Measurements from ENCODE around the gene C6.

C6 gene

DNA sequence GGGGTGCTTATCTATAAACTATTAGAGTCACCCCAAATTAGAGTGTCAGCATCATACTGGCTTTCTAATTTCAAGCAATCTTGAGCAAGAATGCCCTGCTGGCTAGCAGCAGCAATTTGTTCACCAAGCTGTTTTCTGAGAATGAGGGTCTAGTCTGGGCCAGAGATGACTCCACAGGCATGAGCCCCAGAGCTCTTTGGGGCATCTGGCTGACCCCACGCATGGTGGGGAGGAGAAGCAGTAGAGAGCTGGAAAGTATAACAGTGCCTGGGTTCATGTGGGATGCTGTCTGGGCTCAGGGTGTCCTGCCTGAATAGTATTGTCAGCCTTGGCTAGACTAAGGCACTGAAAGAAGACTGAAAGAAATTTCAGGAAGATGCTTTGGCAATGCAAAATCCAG is 64.9 kb downstream of the C6 start:
- in situ Hi-C loops (cut with HindIII; ENCODE audit: low pct_unique_long_range_greater_than_20kb, low sequenced_read_pairs), result no loop called here
- no peak for TF ChIP-seq JUND (IDR thresholded peaks at IDR 0.05; ENCODE audit: low read depth)
- no peak for DNase-seq (ENCODE audit: low read depth in 1 of 2, low spot score in 1 of 2)

DNA sequence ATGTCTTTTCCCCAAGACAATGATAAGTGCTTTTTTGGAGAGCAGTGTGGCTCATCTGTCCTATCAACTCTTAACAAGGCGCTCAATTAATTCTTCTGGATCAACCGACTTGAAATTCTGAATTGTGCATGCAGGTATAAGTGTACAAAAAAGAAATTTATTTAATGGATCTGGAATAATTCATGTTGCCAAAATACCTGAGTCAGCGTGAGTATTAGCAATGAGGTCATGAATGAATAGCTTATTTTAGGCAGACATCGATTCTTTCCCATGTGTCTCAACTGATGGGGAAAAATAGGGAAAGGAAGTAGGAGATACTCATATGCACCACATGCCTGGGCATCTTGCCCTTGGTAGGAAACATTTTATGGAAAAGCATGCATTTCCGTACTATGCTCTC is 68.0 kb downstream of the C6 start:
- no peak for TF ChIP-seq JUND (IDR thresholded peaks at IDR 0.05; ENCODE audit: low read depth)
- no peak for DNase-seq (ENCODE audit: low read depth in 1 of 2, low spot score in 1 of 2)
- in situ Hi-C loops (cut with HindIII; ENCODE audit: low pct_unique_long_range_greater_than_20kb, low sequenced_read_pairs), result no loop called here

DNA sequence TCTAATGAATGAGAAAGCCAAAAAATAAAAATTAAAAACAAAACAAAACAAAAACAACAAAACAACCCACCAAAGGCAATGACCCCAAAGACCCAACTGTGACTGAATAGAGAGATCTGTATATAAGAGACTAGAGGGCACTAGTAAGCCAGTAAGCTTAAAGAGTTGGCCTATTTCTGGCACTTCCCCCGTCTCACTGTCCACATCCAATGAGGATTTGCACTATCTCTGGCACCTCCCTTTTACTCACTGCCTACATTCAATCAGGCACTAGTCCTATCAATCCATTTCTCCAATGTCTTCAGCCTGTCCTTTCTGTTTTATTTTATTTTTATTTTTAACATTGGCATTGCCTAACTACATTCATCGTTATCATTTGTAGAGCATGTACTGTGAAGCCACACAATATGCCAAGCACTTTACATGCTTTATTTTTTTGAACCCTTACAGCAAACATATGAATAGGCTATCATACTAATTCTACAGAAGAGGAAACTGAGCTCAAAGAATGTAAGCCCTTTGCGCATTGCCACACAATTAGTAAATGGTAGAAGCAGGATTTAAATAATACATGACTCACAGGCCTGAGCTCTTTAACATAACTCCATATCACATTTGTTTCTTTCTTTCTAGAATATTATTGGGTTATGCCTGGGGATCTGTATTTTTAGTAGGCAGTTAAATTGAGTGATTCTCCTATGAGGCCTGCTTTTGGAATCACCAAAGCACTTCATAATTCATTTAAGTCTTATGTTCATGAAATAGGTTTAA is 70.0 kb downstream of the C6 start:
- in situ Hi-C loops (cut with HindIII; ENCODE audit: low pct_unique_long_range_greater_than_20kb, low sequenced_read_pairs), result no loop called here
- no peak for TF ChIP-seq JUND (IDR thresholded peaks at IDR 0.05; ENCODE audit: low read depth)
- no peak for DNase-seq (ENCODE audit: low read depth in 1 of 2, low spot score in 1 of 2)

DNA sequence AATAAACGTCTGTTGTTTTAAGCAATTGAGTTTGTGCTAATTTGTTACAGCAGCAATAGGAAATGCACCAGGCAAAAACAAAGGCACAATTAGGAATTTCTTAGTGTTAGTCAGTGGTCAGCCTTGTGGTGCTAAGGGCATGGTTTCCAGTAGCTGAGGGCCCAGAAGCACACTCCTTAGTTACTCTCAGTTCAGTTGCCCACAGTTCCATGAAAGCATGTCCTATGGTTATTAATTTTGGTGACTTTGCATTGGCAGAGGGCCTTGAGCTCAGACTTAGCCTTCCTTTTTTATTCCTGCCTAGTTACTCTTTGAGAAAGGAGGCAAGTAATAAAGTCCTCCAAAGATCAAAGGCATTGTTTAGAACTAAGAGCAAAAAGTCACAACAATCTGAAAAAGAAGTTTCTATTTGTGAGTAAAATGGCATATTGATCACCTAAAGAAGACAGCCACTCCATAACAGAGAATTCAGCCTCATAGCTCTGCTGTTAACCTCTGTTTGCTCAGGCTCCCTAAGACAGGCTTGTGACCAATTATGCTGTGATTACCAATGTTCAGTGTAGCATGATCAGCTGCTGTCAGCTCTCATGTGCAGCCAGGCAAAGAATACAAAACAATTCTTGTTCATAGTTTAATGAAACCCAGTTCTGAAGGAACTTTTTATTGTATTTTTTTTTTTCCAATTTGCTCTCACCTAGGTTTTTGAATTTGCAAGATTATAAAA is 85.2 kb downstream of the C6 start:
- no peak for TF ChIP-seq JUND (IDR thresholded peaks at IDR 0.05; ENCODE audit: low read depth)
- in situ Hi-C loops (cut with HindIII; ENCODE audit: low pct_unique_long_range_greater_than_20kb, low sequenced_read_pairs), result no loop called here
- DNase-seq (ENCODE audit: low read depth in 1 of 2, low spot score in 1 of 2), result no peak

DNA sequence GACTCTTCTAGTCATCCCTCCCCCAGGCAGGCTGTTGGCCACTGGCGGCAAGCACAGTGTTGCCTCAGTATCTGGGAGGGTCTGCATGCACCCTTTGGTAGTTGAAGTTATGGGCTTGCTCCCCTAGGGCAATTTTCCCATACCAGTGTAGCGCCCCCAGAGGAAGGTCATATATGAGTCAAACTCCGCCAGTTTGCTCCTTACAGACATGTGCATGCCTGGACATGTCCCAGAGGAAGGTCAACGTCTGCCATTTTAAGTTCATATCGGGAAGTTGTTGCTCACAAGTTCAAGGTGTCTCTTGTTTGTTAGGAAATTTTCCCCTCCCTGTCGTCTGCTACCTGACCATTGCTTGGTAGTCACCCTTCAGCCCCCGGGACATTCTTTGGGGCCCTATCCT is 90.9 kb downstream of the C6 start:
- DNase-seq (ENCODE audit: low read depth in 1 of 2, low spot score in 1 of 2), result peak in 1 of 2 experiments; percentile 35
- in situ Hi-C loops (cut with HindIII; ENCODE audit: low pct_unique_long_range_greater_than_20kb, low sequenced_read_pairs), result no loop called here
- TF ChIP-seq JUND (IDR thresholded peaks at IDR 0.05; ENCODE audit: low read depth), result no peak

DNA sequence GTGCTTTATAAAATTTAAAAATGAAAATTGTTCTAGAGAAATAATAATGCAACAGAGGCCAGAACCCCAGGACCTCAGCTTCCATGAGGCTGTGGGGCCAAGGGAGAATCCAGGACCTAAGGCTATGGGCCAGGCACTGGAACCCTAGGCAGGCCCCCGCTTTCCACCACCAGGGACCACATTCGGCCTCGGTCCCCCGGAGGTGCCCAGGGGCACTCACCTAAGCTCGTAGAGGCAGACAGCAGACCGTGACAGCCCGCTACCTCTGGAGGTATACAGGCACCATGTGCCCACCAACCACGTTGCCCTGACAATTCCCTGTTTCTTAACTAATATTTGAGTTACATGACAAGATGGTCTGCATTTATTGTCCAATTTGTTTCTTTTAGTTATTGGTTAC is 92.7 kb downstream of the C6 start:
- DNase-seq (ENCODE audit: low read depth in 1 of 2, low spot score in 1 of 2), result no peak
- no peak for TF ChIP-seq JUND (IDR thresholded peaks at IDR 0.05; ENCODE audit: low read depth)
- in situ Hi-C loops (cut with HindIII; ENCODE audit: low pct_unique_long_range_greater_than_20kb, low sequenced_read_pairs), result no loop called here

DNA sequence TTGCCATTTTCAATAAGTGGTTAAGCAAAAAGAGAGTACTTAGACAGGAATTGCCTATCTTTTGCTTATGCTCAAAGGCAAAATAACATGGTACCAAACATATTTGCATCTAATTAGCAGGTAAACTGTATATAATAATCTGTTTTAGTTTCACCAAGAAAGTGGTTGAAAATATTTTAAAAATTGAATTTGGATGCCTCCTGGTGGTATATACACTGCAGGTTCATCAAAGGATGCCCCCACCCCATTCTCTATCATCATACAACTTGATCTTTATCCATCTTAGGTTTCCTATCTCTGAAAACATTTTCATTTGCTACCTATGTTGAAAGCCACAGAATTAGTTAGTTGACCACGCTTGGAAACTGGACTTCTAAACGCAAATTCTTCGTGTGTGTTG is 95.2 kb downstream of the C6 start:
- DNase-seq (ENCODE audit: low read depth in 1 of 2, low spot score in 1 of 2), result no peak
- TF ChIP-seq JUND (IDR thresholded peaks at IDR 0.05; ENCODE audit: low read depth), result no peak
- in situ Hi-C loops (cut with HindIII; ENCODE audit: low pct_unique_long_range_greater_than_20kb, low sequenced_read_pairs), result no loop called here

DNA sequence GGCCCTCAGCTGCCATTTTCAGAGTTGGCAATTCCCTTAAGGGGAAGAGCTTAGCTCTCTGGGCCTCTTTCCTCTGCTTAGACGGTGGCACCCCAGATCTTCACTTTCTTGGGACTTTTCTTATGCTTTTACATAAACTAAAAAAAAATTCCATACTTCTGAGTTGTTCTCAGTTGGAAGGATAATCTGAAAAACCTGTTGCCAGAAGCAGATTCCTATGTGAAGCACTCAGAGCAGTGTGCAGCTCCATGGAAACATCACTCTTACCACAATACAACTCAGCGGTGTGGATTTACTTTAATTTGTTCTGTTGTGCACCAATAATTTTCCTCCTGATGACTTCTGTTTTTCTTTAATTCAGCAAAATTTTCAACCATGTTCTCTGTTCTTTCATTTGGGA is 98.1 kb downstream of the C6 start:
- TF ChIP-seq JUND (IDR thresholded peaks at IDR 0.05; ENCODE audit: low read depth), result no peak
- in situ Hi-C loops (cut with HindIII; ENCODE audit: low pct_unique_long_range_greater_than_20kb, low sequenced_read_pairs), result no loop called here
- DNase-seq (ENCODE audit: low read depth in 1 of 2, low spot score in 1 of 2), result no peak

DNA sequence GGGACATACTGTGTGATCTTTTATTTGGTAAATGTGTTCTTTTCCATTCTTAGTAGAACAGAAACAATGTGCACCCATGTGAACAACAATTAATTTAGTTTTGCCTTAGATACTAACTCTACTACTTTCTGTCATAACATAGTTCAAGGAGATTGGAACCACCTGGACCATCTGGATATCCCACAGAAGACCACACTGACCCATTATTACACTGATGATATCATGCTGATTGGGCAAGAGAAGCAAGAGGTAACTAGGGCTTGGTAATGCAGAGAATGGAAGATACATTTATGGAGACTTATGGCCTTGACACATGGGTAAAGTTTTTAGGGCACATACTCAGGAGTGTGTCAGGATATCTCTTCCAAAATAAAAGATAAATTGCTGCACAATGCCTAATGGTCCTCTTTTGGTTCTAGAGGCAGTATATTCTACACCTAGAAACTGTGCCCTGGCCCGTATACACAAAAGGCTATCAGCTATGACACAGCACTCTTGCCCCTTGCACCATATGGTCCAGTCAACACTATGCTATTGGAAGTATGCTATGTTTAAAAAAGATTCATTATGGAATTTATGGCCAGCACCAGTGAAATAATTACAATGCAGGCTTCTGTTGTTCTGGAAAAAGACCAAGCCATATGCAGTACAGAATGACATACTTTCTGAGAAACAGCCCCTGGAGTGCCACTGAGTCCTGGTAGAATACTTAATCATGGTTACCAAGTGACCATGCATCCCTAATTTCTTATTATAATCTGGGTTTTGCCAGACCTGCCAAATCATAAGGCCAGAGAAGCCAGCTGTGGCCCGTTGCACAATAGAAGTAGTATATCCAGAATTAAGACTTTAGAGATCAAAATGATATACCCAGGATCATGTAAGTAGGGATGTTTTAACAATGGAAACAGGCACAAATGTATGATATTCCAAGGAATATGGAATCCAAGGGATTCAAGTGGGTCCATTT is 100.6 kb downstream of the C6 start:
- DNase-seq (ENCODE audit: low read depth in 1 of 2, low spot score in 1 of 2), result no peak
- in situ Hi-C loops (cut with HindIII; ENCODE audit: low pct_unique_long_range_greater_than_20kb, low sequenced_read_pairs), result no loop called here
- no peak for TF ChIP-seq JUND (IDR thresholded peaks at IDR 0.05; ENCODE audit: low read depth)

DNA sequence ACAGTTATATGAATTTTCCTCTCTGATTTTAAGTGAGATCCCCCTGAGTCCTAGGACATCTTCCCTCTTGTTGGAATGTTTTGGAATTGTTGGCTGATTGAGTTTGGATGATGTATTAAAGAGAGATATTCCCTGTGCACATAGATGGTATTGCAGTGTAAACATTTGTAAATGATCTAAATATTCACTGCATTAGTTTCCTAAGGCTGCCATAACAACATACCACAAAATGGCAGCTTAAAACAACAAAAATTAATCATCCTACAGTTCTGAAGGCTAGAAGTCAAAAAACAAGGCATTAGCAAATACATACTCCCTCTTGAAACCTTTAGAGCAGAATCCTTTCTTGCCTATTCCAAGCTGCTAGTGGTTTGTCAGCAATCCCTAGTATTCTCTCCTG is 104.1 kb downstream of the C6 start:
- in situ Hi-C loops (cut with HindIII; ENCODE audit: low pct_unique_long_range_greater_than_20kb, low sequenced_read_pairs), result no loop called here
- TF ChIP-seq JUND (IDR thresholded peaks at IDR 0.05; ENCODE audit: low read depth), result no peak
- DNase-seq (ENCODE audit: low read depth in 1 of 2, low spot score in 1 of 2), result no peak

DNA sequence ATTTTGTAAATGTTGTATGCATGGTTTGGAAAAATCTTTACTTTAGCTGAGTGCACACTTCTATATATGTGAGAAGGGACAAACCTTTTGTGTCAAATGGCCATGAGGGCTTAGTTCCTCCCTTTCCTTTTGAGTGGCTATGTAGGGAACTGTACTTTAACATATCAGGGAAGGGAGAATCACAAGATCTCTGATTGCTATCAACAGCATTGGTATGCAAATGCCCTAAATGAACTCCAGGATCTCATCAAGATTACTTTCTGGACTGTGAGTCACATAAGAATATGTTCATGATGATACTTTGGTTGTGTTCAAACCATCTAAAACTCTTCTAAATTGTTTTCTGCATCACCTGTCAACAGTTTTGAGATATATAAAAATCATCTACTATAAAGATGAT is 111.0 kb downstream of the C6 start:
- in situ Hi-C loops (cut with HindIII; ENCODE audit: low pct_unique_long_range_greater_than_20kb, low sequenced_read_pairs), result no loop called here
- TF ChIP-seq JUND (IDR thresholded peaks at IDR 0.05; ENCODE audit: low read depth), result no peak
- no peak for DNase-seq (ENCODE audit: low read depth in 1 of 2, low spot score in 1 of 2)

DNA sequence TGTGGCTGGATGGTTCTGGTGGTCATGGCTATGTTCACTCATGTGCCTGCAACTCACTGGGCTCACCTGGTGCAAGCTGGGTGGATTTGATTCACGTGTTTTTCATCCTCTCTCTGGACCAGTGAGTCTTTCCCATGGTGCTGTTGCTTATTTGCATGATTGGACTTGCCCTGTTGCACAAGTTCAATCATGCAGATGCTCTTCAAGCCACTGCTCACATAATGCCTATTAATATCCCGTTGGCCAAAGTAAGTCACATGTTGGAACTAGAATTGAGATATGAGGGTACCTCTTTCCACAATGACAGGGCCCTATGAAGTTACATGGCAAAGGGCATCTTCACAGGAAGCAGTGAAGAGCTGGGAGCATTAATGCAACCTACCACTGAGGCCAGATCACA is 115.7 kb downstream of the C6 start:
- no peak for TF ChIP-seq JUND (IDR thresholded peaks at IDR 0.05; ENCODE audit: low read depth)
- no peak for DNase-seq (ENCODE audit: low read depth in 1 of 2, low spot score in 1 of 2)
- in situ Hi-C loops (cut with HindIII; ENCODE audit: low pct_unique_long_range_greater_than_20kb, low sequenced_read_pairs), result no loop called here

Data from T47D (cell line).